OCI-LY7 (cell line): ENCODE measurements around the gene TPM1.

Experiments
- CTCF ChIP-seq: fragments of 200-600 bp; sonication (generic); conservative IDR thresholded peaks from 2 replicates; pipeline ENCODE4 v1.5.1; 2014; ENCODE audit warnings: mild to moderate bottlenecking, antibody characterized with exemption, low read length, moderate library complexity, mixed read lengths
- EZH2phosphoT487 ChIP-seq: fragments of 200-600 bp; sonication (generic); IDR thresholded peaks from 2 replicates; pipeline ENCODE4 v1.6.1; 2018; ENCODE audit warnings: low read depth, borderline replicate concordance, mild to moderate bottlenecking, mixed run types, antibody characterized with exemption, low read length, moderate library complexity, mixed read lengths

- TF ChIP-seq CTCF (no peak), EZH2phosphoT487 (no peak)
Observed at GRCh38 chr15:63109920-63110319, 67.4 kb downstream of the TPM1 start.
